Pancreas (tissue), 10 donors: ENCODE data around the gene IQCE. TPM values are rescaled to one million over a fixed set of nuclear protein-coding genes. Genes with fewer than 3 reads are reported as not detected.
A peak's percentile ranks its signal among the peaks of the same experiment; 100 is the strongest.

Experiments used
- ATAC-seq, 4 donors: fragments of 200-7000 bp; cut with Tn5 transposase; one replicate each; pipeline versions ENCODE4 v1.8.0 to v1.9.1; 2020; ENCODE audit warnings: mild to moderate bottlenecking in 4 of 4, moderate library complexity in 4 of 4
- DNase-seq, 6 donors: peaks; one replicate each; pipeline ENCODE4 v3.0.0-alpha.2; 2020
- FAIRE-seq: peaks from 2 replicates; lab custom pipeline; 2012; peaks lifted over from hg19 to GRCh38; lab: Jason Lieb, UNC
- H3K27ac ChIP-seq, 4 donors: fragments of 200-600 bp; sonication (generic); 1 replicate in 3 of 4; 2 replicates in 1 of 4; pipeline versions ENCODE4 v1.5.0 to v1.8.0; 2020
- H3K27me3 ChIP-seq, 4 donors: fragments of 200-600 bp; one replicate each; pipeline ENCODE4 v1.8.0; 2021
- H3K36me3 ChIP-seq, 3 donors: fragments of 200-600 bp; sonication (generic) in 1 of 3; one replicate each; pipeline versions ENCODE4 v1.5.0 to v1.8.0; 2020 to 2021
- H3K4me1 ChIP-seq, 3 donors: fragments of 200-600 bp; one replicate each; pipeline ENCODE4 v1.8.0; 2021
- H3K4me3 ChIP-seq, 4 donors: fragments of 200-600 bp; sonication (generic) in 2 of 4; one replicate each; pipeline versions ENCODE4 v1.5.0 to v1.8.0; 2020 to 2021
- H3K9me3 ChIP-seq, 4 donors: fragments of 200-600 bp; one replicate each; pipeline ENCODE4 v1.8.0; 2021
- WGBS, 2 donors: extraction: QIAGEN DNeasy Blood & Tissue Kit; methylation state at CpG; one replicate each; pipeline ENCODE4 v1.1.7; 2013; 5-methylcytosine and 5-hydroxymethylcytosine counted together
- intact Hi-C, 3 donors: fragments of 100-400 bp; cut with DNase I; formaldehyde crosslinking; loops; one replicate each; pipeline versions ENCODE4 v1.11.1 to v1.14.2; 2022
- polyA plus RNA-seq, 2 donors: library from polyadenylated mRNA; stranded (reverse); fragments of 200-250 nt; gene quantifications; one replicate each; pipeline ENCODE4 v1.2.3, GENCODE V29; 2013
- total RNA-seq, 6 donors: library from RNA; stranded (reverse); fragmentation: NEBNext Ultra II Directional in 4 of 6; extraction: Animal tissue kit (Norgen Biotek cat#: 25700) in 4 of 6; gene quantifications; one replicate each; pipeline versions ENCODE4 v1.2.1 to v1.2.4, GENCODE V29; 2021 to 2023
- TF ChIP-seq, protein P1 (sequence below), 4 donors: fragments of 200-600 bp; sonication (generic) in 3 of 4; IDR thresholded peaks; one replicate each; pipeline versions ENCODE4 v1.5.0 to v1.8.0; 2021; ENCODE audit warnings: antibody characterized with exemption in 4 of 4
- donor health status: healthy with polysubstance abuse.
- donor health status: DM: no; HTN: no; CAD: no; lungs with moderate emphysema.
- donor health status: DM: no; HTN: no; CAD: no.
- donor health status: control.
- donor health status: control.
- donor health status: Bipolar disorder and iron deficiency.
- donor health status: DM: yes; HTN: yes; CAD: no.
- donor health status: DM: no; HTN: no; CAD: no.
- donor health status: DM: no; HTN: no; CAD: no.
- donor health status: DM: yes; HTN: yes; CAD: no.

Gene IQCE
- total and polyA plus RNA-seq, 8 donors, result 8.8 to 14.1 (median 10.9) TPM

DNA sequence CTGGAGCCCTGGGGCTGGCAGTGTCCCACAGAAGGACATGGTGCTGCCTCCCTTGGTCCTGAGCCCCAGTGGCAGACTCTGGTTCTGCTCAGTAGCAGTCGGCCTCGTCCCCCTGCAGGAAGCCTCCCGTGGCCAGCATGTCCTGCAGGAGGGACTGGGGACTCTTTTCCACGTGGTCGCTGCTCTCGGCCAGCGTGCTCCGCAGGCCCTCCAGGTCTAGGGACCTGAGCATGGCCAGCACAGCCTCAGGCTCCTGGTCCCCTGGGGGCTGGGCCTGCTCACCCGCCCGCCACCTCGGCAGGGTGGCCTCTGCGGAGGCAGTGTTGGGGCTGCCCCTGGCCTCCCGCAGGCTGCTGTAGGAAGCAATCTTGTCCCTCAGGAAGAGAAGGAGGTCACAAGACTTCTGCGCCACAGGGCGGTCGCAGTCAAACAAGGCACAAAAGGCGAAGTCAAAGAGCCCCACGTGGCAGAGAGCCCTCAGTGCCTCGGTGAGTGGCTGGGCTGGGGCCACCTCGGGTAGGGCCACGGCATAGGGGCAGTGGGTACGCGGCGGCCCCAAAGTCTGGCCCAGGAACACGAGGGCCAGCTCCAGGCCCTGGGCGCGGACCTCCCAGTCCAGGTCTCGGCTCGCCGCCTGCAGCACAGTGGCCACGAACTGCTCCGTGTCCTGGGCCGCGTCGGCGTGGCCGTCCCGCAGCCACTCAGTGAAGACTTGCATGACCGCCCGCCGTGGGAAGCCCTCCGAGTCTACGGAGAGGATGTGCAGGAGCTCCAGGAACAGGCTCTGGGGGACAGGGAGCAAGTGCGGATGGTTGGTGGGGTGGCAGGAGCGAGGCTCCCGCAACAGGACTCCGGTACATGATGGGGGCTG, 20.6 kb upstream of the IQCE start:
- FAIRE-seq (no peak), DNase-seq (peak in 3 of 6 donors; percentile 49 to 77 (median 57)), ATAC-seq (peak in 1 of 4 donors; percentile 5)
- Histone ChIP-seq H3K27me3 (no peaks in the 10 kb centered on the region), H3K4me3 (no peak overlapping the region), H3K4me1 (no peaks in the 10 kb centered on the region), H3K36me3 (peaks cover 0 to 14% (median 13%) of the 10 kb centered on the region in 3 donors), H3K9me3 (no peaks in the 10 kb centered on the region), H3K27ac (no peak overlapping the region)
- intact Hi-C loops, result no loop called here
- 92 to 94% methylated on average over 42 to 47 of the region's 47 CpGs for WGBS, 2 donors
- TF ChIP-seq, protein P1, sequence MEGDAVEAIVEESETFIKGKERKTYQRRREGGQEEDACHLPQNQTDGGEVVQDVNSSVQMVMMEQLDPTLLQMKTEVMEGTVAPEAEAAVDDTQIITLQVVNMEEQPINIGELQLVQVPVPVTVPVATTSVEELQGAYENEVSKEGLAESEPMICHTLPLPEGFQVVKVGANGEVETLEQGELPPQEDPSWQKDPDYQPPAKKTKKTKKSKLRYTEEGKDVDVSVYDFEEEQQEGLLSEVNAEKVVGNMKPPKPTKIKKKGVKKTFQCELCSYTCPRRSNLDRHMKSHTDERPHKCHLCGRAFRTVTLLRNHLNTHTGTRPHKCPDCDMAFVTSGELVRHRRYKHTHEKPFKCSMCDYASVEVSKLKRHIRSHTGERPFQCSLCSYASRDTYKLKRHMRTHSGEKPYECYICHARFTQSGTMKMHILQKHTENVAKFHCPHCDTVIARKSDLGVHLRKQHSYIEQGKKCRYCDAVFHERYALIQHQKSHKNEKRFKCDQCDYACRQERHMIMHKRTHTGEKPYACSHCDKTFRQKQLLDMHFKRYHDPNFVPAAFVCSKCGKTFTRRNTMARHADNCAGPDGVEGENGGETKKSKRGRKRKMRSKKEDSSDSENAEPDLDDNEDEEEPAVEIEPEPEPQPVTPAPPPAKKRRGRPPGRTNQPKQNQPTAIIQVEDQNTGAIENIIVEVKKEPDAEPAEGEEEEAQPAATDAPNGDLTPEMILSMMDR (IDR thresholded peaks at IDR 0.05), result no peak

DNA sequence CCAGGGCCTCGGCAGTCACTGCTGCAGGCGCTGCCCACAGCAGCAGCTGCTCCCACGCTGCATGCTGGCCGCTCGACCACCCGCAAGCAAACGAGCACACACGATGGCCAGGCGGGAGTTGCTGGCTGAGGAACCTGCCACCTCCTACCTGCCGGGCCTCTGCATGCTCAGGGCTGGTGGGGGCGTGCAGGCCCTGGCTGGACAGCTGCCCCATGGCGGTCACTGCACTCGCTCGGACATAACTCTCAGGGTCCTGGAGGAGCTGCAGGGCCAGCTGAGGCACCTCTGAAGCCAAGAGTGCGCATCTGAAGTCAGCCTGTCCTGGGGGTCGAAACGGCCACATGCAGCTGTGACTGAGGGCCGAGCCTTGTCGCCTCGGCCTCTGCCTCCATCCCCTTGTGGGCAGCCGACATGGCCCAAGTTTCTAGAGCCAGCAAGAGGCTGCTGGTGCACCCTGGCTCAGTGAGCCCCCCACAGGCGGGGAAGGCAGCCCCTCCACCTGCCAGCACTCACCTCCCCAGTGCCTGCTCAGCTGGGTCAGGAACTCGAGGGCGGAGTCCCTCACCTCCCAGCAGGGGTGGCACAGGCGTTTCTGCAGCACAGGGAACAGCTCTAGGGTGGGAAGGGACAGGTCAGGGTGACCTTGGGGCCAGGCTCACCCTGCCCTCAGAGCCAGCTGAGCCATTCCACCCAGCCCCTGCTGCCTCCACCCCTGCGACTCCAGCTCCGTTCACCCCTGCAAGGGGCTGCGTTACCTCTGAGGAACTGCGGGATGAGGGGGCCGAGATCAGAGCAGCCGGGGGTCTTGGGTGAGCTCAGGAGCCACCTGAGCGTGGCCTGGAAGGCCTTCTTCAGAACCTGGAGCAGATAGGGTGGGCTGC, 19.5 kb upstream of the IQCE start:
- ATAC-seq (peak in 1 of 4 donors; percentile 7), DNase-seq (peak in 2 of 6 donors; percentile 51 to 78), FAIRE-seq (no peak)
- no peak overlapping the region for H3K4me3 ChIP-seq
- intact Hi-C loops, result no loop called here
- no peaks in the 10 kb centered on the region for H3K4me1 ChIP-seq
- H3K9me3 ChIP-seq, result no peaks in the 10 kb centered on the region
- H3K36me3 ChIP-seq, result peaks cover 0 to 19% (median 17%) of the 10 kb centered on the region in 3 donors
- H3K27me3 ChIP-seq, result no peaks in the 10 kb centered on the region
- TF ChIP-seq, protein P1 (IDR thresholded peaks at IDR 0.05), result no peak
- H3K27ac ChIP-seq, result no peak overlapping the region
- 93% methylated on average over 31 to 32 of the region's 32 CpGs for WGBS, 2 donors

DNA sequence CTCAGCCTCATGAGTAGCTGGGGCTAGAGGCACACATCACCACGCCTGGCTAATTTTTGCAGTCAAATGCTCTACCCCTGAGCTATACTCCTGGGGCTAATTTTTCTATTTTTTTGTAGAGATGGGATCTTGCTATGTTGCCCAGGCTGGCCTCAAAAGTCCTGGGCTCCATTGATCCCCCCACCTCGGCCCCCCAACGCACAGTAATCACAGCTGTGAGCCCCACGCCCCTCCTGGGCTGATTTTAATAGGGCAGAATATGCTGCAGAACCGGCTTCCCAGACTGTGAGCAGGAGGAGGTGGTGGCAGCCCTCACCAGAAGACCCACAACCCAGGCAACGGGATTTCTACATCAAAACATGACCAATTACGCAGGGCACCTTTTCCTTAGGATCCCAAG, 18.6 kb upstream of the IQCE start:
- DNase-seq (peak in 2 of 6 donors; percentile 30 to 35), FAIRE-seq (no peak), ATAC-seq (no peak)
- Histone ChIP-seq H3K4me3 (no peak overlapping the region), H3K9me3 (no peaks in the 10 kb centered on the region), H3K4me1 (no peaks in the 10 kb centered on the region), H3K27ac (no peak overlapping the region), H3K36me3 (peaks cover 0 to 19% (median 17%) of the 10 kb centered on the region in 3 donors), H3K27me3 (no peaks in the 10 kb centered on the region)
- TF ChIP-seq, protein P1 (IDR thresholded peaks at IDR 0.05), result no peak
- intact Hi-C loops, result no loop called here
- 90% methylated on average over 7 of the region's 7 CpGs for WGBS, 2 donors

DNA sequence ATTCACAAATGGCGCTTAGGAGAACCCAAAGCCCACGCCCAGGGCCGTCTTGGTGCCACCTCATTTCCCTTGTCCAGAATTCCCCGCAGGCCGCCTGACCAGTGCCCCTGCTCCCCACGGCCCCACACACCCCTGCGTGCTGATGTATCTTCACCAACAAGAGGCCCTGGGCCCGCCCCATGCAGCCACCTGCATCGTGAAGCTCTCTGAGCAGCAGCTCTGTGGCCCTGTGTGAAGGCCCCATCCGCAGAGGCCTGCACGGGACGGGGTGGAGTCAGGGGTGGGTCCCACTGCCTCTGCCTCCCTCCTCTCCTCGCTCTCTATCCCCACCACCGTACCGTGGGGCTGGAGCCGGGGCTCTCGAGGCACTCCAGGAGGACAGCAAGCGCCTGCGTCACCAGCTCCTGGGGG, 18.1 kb upstream of the IQCE start:
- H3K9me3 ChIP-seq, result no peaks in the 10 kb centered on the region
- WGBS, 2 donors, result 92 to 95% methylated on average over 19 of the region's 19 CpGs
- TF ChIP-seq, protein P1 (IDR thresholded peaks at IDR 0.05), result no peak
- DNase-seq (peak in 2 of 6 donors; percentile 55 to 80), ATAC-seq (no peak), FAIRE-seq (no peak)
- intact Hi-C loops, result no loop called here
- no peak overlapping the region for H3K27ac ChIP-seq
- no peaks in the 10 kb centered on the region for H3K4me1 ChIP-seq
- peaks cover 0 to 19% (median 17%) of the 10 kb centered on the region in 3 donors for H3K36me3 ChIP-seq
- no peaks in the 10 kb centered on the region for H3K27me3 ChIP-seq
- H3K4me3 ChIP-seq, result no peak overlapping the region
